D341Med (cell line): ENCODE results near the gene LHX3.
A peak's percentile ranks its signal among the peaks of the same experiment; 100 is the strongest.

ENCODE experiments used
- DNase-seq: peaks from one replicate; pipeline ENCODE4 v3.0.0; 2012; ENCODE audit warnings: low spot score

LHX3 gene

GRCh38 chr9:136204838-136205706, at the start of gene LHX3:
TSS of gene LHX3 (minus strand) at chr9:136205128. CDS start at chr9:136205012, 116 bp downstream.
- peak; percentile 69 for DNase-seq

GRCh38 chr9:136253246-136254130, 48.6 kb upstream of the LHX3 start:
- no peak for DNase-seq

- no peak for DNase-seq
These were observed 47.9 kb upstream of the LHX3 start for GRCh38 chr9:136252846-136253245.

DNA sequence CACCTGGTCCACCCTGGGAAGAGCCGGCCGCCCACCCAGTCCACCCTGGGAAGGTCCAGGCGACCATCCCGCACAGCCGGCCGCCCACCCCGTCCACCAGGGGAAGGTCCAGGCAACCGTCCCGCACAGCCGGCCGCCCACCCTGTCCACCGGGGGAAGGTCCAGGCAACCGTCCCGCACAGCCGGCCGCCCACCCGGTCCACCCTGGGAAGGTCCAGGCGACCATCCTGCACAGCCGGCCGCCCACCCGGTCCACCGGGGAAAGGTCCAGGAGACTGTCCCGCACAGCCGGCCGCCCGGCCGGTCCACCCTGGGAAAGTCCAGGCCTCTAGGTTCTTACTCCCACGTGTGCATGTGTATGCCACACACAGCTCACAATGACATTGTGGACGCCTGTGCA, 47.4 kb upstream of the LHX3 start:
- no peak for DNase-seq

- DNase-seq: no peak
These were observed 46.6 kb upstream of the LHX3 start for GRCh38 chr9:136251264-136252115.

GRCh38 chr9:136250676-136251075, 45.7 kb upstream of the LHX3 start:
- no peak for DNase-seq

DNA sequence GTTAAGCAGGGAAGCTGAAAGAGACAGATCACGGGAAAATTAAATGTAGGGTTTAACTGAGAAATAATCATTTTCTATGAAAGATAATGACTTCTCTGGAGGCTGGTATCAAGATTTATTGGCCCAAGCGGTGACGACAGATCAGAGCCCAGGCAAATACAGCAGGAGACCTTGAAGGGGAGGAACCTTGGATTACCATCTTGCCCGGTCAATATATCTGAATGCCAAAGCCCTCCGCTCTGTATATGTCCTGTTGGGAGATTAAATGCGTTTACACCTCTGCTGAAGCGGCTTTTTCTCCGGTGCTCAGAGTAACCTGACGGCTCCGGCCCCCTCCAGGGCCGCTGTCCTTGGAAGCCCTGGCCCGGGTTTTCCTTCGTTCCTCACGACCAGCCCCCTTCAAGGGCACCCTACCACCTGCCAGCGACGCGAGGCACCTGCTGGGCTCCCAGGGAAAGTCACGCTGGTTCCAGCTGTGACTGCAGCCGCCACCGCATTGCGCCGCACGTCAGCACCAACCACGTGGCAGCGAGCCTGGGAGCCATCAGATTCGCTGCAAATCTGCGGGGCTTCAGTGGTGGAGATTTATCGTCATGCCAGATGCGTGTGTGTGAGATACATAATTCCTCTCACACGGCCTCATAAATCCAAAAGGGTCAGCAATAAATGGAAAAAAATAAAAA, 45.1 kb upstream of the LHX3 start:
- no peak for DNase-seq

DNA sequence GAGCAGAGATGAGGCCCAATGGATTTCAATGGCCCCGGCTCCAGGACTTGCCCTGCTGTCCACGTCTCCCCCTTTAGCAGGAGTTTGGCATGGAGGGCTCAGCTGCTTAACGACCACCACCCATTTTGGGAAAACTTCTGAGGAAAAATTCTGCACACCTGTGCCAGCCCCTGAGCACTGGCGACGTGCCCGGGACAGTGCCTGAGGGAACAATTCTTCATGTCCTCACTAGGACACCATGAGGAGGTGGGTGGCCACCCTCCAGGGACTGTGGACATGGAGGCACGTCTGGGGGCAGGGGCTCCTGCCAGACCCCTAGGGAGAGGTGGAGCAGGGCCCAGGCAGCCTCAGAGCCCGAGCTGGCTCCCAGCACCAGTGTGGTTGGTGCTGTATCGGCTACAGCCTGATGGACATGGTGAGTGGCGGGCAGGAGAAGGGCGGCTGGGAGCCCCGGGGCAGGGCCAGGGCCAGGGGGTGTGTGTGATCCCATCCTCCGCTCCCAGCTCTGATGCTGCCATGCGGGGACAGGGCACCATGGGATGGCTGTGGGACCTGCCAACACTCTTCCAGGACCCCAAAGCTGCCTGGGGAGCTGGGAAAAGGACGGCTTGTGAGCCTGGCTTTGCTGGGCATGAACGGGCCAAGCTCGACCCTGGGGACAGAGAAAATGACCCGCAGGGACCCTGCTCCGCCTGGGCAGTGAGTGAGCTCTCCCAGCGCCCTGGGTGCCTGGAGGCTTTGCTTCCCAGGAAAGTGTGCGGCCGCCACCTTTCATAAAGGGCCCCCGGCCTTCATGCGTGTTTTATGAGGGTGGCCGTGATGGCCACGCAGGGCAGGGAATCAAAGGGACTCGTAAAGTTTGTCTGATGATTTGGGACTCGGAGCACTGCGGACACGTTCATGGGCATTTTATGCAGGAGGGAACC, 44.3 kb upstream of the LHX3 start:
- no peak for DNase-seq

DNA sequence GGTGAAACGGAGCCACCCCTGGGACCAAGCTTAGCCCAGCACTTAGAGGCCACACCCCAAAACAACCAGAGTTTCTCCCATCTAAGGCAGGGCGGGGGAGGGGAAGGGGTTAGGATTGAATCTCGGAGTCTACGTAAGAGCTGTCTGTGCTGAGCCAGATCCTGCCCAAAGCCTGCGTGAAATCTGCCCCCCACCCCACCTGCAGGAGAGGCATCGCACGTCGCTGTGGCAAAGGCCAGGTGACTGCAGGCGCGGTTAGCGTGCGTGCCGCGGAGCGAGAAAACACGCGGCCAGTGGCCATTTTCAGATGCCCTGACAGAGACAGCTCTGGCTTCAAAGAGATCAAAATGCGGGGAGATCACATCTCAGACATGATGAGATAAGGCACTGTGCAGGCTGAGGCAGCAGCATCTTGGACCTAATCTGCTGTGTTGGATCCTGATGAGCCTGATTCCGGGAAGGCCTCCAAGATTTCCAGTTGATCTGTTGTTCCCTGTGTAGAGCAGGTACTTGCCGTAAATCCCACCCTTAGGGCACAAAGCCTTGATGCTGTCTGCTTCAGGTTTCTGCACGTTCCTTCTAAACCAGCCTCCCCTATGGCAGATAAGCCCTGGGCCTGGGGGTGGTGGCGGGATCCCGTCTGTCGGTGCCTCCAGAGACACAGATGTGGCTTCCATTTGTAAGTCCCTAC, 43.2 kb upstream of the LHX3 start:
- no peak for DNase-seq

DNA sequence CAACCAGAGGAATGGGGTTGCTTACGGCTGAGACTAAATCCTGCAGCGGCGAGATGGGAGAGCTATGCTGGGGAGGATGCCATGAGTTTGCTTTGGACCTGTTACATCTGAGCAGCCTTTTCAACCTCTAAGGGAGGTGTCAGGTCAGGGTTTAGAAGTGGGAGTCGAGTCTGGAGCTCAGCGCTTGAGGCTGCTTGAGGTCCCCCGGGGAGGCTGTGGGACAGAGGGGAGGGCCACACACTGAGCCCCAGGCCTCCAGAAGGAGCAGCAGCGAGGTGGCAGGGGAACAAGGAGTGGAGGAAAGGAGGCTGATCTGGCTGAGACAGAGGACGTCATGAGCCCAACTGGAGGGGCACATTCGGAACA, 42.6 kb upstream of the LHX3 start:
- no peak for DNase-seq

DNA sequence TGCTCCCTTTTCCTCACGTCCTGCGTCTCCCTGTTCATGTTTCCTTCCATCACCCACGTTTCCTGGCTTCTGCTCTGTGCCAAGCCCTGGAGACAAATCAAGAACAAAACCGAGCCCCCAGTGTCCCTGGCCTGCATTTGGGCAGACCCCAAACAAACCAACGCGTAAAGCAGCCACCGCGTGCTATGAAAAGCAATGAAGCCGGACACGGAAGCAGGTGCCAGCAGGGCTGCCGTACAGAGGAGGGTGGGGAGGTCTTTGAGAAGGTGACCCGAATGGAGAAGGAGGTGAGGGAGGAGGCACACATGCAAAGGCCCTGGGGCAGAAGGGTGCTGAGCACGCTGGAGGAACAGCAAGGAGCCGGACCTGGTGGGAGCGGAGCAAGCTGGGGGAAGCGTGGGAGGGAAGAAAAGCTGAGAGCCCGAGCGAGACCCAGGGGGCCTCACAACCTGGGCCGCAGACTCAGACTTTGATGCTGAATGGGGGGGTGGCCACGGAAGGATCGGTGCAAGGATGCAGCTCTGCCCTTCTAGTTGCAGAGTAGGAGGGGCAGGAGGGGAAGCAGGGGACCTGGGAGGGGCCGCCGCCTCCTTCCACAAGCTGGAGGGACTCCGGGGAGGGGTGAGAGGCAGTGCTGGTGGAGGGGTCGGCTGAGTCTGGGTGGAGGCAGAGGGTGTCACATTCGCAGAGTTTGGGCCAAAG, 42.1 kb upstream of the LHX3 start:
- DNase-seq: no peak

- peak; percentile 96 for DNase-seq
These were observed 40.6 kb upstream of the LHX3 start, which contains the start of gene QSOX2 for GRCh38 chr9:136245219-136246150. TSS of gene QSOX2 (minus strand) at chr9:136245812. CDS start at chr9:136245803, 9 bp downstream.

DNA sequence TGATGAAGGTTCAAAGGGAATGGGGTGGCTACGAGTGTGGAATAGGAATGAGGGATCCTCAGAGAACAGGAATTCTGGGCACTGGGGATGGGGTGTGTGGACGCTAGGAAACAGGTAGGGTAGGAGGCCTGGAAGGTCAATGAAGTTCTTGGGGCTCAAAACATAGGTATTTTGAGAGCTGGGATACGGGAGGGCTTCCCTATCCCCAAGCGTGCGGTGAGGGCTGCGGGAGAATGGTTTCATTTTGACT, 40.0 kb upstream of the LHX3 start:
- no peak for DNase-seq

GRCh38 chr9:136244122-136244968, 39.4 kb upstream of the LHX3 start:
- DNase-seq: no peak

- no peak for DNase-seq
These were observed 38.7 kb upstream of the LHX3 start for GRCh38 chr9:136243631-136244030.

GRCh38 chr9:136242918-136243525, 38.1 kb upstream of the LHX3 start:
- DNase-seq: no peak

- no peak for DNase-seq
These were observed 37.3 kb upstream of the LHX3 start for GRCh38 chr9:136242248-136242647.
